AG04449 (cell line): Measurements from ENCODE around the gene RELB.

Experiments used
- CTCF ChIA-PET: fragments of 350-600 bp; formaldehyde crosslinking; extraction: SDS; loops from one replicate; lab custom pipeline; 2021; ENCODE audit warnings: antibody characterized with exemption; lab: Yijun Ruan, JAX
- POLR2A ChIA-PET: fragments of 400-600, 350-600 bp; formaldehyde crosslinking; extraction: SDS; loops from one replicate; lab custom pipeline; 2020; ENCODE audit warnings: antibody characterized with exemption, inconsistent platforms; lab: Yijun Ruan, JAX
- DNase-seq: peaks from one replicate; pipeline ENCODE4 v3.0.0-alpha.2; 2010; ENCODE audit warnings: low read depth, low spot score
- H3K4me3 ChIP-seq: 2 replicates; pipeline ENCODE4 v1.5.1; 2011; ENCODE audit warnings: low read depth, mild to moderate bottlenecking, control low read depth, low read length
- TF ChIP-seq, protein P1 (sequence below): IDR thresholded peaks from one replicate; pipeline ENCODE4 v1.5.1; 2011; ENCODE audit warnings: mild to moderate bottlenecking, moderate library complexity, low read length, control low read depth, inconsistent platforms; ENCODE audit not compliant: insufficient read depth; ENCODE audit errors: missing control alignments

Gene RELB

DNA sequence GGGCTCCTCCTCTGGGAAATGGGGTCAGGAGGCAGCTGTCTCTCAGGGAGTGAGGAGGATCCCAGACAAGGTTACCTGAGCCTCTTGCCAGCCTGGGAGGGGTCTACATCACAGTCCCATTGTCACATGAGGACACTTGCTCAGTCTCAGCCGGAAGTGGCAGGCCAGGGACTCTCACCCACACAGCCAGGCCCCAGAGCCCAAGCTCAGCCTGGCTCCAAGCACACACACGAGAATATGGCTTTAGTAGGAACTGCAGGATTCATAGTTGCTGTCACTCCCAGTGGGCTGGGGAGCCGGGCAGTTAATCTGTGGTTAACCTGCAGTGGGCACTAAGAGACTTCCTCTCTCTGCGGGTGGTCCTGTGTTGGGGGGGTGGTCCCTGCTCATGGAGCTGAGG is 15.8 kb upstream of the RELB start:
- TF ChIP-seq, protein P1, sequence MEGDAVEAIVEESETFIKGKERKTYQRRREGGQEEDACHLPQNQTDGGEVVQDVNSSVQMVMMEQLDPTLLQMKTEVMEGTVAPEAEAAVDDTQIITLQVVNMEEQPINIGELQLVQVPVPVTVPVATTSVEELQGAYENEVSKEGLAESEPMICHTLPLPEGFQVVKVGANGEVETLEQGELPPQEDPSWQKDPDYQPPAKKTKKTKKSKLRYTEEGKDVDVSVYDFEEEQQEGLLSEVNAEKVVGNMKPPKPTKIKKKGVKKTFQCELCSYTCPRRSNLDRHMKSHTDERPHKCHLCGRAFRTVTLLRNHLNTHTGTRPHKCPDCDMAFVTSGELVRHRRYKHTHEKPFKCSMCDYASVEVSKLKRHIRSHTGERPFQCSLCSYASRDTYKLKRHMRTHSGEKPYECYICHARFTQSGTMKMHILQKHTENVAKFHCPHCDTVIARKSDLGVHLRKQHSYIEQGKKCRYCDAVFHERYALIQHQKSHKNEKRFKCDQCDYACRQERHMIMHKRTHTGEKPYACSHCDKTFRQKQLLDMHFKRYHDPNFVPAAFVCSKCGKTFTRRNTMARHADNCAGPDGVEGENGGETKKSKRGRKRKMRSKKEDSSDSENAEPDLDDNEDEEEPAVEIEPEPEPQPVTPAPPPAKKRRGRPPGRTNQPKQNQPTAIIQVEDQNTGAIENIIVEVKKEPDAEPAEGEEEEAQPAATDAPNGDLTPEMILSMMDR: no peak
- H3K4me3 ChIP-seq: no peak overlapping the region
- no peak for DNase-seq
- CTCF ChIA-PET: interaction anchor here (0.6 to 1.8 kb wide), 2 partner anchors 33 to 42 kb away, joined by 3 to 6 read pairs; no protein-coding TSS in a partner anchor
- POLR2A ChIA-PET: no interaction called here

DNA sequence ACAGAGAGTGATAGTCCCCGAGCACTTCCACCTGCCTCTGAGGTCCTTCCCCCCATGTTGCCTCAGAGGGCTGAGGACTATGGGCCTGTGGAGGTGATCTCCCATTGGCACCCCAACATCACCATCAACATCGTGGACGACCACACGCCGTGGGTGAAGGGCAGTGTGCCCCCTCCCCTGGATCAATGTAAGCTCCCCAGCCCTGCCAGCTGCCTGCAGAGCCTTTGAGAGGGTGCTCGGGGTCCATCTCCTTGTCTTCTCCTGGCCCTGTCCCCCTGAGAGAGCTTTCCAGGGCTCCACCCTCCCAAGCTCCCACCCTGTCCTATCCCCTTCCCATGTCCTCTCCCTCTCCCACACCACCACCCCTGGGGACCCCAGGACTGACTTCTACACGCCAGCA is 14.9 kb upstream of the RELB start:
- H3K4me3 ChIP-seq: no peak overlapping the region
- ChIA-PET POLR2A (no interaction called here), CTCF (interaction anchor here (0.6 to 1.8 kb wide), 3 partner anchors 11 to 82 kb away, joined by 3 to 6 read pairs (median 3); no protein-coding TSS in a partner anchor)
- no peak for DNase-seq
- TF ChIP-seq, protein P1: no peak

DNA sequence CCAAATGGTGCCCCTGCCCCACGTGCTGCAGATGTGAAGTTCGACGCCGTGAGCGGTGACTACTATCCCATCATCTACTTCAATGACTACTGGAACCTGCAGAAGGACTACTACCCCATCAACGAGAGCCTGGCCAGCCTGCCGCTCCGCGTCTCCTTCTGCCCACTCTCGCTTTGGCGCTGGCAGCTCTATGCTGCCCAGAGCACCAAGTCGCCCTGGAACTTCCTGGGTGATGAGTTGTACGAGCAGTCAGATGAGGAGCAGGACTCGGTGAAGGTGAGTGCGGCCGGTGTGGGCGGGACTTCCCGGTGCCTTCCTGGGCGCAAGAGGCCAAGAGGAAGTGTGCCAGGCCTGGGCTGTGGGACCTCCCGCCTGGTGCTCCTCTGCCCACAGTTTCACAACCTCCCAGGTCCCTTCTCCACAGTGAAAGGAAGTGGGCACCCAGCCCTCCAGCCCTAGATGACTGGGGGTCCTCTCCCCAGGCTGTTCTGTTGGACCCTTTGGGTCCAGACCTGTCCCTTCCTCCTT is 14.1 kb upstream of the RELB start:
- no peak for DNase-seq
- H3K4me3 ChIP-seq: no peak overlapping the region
- TF ChIP-seq, protein P1: no peak
- POLR2A ChIA-PET: no interaction called here
- CTCF ChIA-PET: no interaction called here

DNA sequence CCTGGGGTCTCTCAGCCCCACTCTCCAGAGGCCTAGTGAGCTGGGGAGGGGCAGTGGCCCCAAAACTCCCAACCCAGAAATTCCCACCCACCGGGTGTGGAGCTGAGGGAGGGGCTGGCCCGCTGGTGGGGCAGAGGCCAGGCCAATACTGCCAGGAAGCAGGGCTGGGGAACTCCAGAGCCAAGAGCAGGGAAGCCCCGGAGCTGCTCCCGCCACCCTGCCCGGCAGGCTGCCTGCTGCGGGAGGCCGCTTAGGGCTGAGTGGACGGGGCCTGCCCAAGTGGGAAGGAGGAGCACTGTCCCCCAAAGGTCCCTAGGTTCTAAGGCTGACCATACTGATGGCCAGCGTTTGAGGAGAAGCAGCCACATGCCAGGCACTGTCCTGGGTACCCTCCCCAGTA is 13.0 kb upstream of the RELB start:
- ChIA-PET POLR2A (no interaction called here), CTCF (interaction anchor here (1.0 to 2.5 kb wide), 12 partner anchors 8 to 351 kb away, joined by 3 to 24 read pairs (median 4); partner anchors contain the start of gene RELB)
- no peak overlapping the region for H3K4me3 ChIP-seq
- TF ChIP-seq, protein P1: no peak
- DNase-seq: no peak

DNA sequence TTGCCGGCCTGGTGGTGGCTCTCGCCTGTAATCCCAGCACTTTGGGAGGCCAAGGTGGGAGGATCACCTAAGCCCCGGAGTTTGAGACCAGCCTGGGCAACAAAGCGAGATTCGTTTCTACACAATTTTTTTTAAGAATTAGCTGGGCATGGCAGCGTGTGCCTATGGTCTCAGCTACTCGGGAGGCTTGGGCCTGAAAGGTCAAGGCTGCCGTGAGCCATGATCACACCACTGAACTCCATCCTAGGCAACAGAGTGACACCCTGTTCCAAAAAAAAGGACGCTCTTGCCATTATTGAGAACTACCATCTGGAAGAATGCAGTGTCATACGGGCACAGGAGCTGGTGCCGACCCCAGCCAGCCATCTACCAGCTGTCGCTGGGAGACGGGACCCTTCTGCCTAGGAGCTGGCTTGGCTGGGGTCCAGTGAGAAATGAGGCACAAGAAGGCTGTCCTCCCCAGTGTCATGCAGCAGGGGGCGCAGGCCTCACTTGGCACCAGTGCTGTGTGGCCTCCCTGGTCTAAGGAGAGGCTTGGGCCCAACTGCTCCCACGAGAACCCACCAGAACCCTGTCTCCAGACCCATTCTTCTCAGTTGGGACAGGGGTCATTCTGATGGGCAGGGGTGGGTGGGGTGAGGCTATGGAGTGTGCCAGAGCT is 12.2 kb upstream of the RELB start:
- POLR2A ChIA-PET: interaction anchor here (0.7 to 0.9 kb wide), 2 partner anchors 34 to 373 kb away, joined by 3 read pairs; partner anchors contain the start of gene CLPTM1

More for the DNA sequence above, 12.2 kb upstream of the RELB start:
- H3K4me3 ChIP-seq: no peak overlapping the region
- TF ChIP-seq, protein P1: peak; percentile 85
- CTCF ChIA-PET: interaction anchor here (0.5 to 2.5 kb wide), 19 partner anchors 9 to 350 kb away, joined by 3 to 24 read pairs (median 4); partner anchors contain the start of gene RELB
- DNase-seq: no peak
